SK-N-SH (cell line): ENCODE measurements around the gene EFNB2. TPM values are rescaled to one million over a fixed set of nuclear protein-coding genes. Genes with fewer than 3 reads are reported as not detected.

Experiments used
- CTCF ChIA-PET: fragments of 300-600, 350-600 bp; formaldehyde crosslinking; extraction: SDS; loops from one replicate; lab custom pipeline; 2021; lab: Yijun Ruan, JAX
- POLR2A ChIA-PET: fragments of 350-600 bp; sonication (Branson Sonifier 250); formaldehyde crosslinking; extraction: SDS; loops from one replicate; lab custom pipeline; 2020; ENCODE audit warnings: antibody characterized with exemption, inconsistent platforms; lab: Yijun Ruan, JAX
- DNase-seq: peaks from one replicate; pipeline ENCODE4 v3.0.0; 2012
- H2AFZ ChIP-seq: fragments of 200-600 bp; sonication (generic); 2 replicates; pipeline ENCODE4 v1.8.1; 2016; ENCODE audit warnings: antibody characterized with exemption, mild to moderate bottlenecking, low read depth
- H3F3A ChIP-seq: fragments of 200-600 bp; sonication (generic); replicated peaks from 2 replicates; pipeline ENCODE3; 2016; ENCODE audit warnings: antibody characterized with exemption, mild to moderate bottlenecking; ENCODE audit not compliant: insufficient read depth
- H3K27ac ChIP-seq, 2 experiments: fragments of 200-500 bp in 1 of 2; fragments of 200-600 bp in 1 of 2; sonication (Bioruptor generic) in 1 of 2; sonication (generic), shearing (Covaris generic) in 1 of 2; 2 replicates each; pipeline versions ENCODE4 v1.5.1 to v1.6.1; 2014 to 2016; ENCODE audit warnings: low read depth in 2 of 2, inconsistent platforms in 1 of 2, low read length in 1 of 2, mild to moderate bottlenecking in 1 of 2, mixed read lengths in 1 of 2
- H3K27me3 ChIP-seq: fragments of 200-600 bp; sonication (generic), shearing (Covaris generic); 2 replicates; pipeline ENCODE4 v1.6.1; 2016; ENCODE audit warnings: mixed run types; ENCODE audit not compliant: insufficient read depth
- H3K36me3 ChIP-seq, 2 experiments: fragments of 200-500 bp in 1 of 2; fragments of 200-600 bp in 1 of 2; sonication (Bioruptor generic) in 1 of 2; sonication (generic) in 1 of 2; replicated peaks in 1 of 2; 2 replicates each; pipeline versions ENCODE3 to v1.5.1; 2014 to 2016; ENCODE audit warnings: low read length in 1 of 2, mild to moderate bottlenecking in 1 of 2; ENCODE audit not compliant: insufficient read depth in 2 of 2, control insufficient read depth in 1 of 2
- H3K4me1 ChIP-seq, 2 experiments: fragments of 200-500 bp in 1 of 2; fragments of 200-600 bp in 1 of 2; sonication (Bioruptor generic) in 1 of 2; sonication (generic), shearing (Covaris generic) in 1 of 2; 2 replicates each; pipeline versions ENCODE4 v1.5.1 to v1.6.1; 2014 to 2016; ENCODE audit warnings: low read depth in 1 of 2, low read length in 1 of 2, mixed run types in 1 of 2; ENCODE audit not compliant: insufficient read depth in 2 of 2, control insufficient read depth in 1 of 2
- H3K4me2 ChIP-seq: fragments of 200-600 bp; sonication (generic), shearing (Covaris generic); 2 replicates; pipeline ENCODE4 v1.6.1; 2017; ENCODE audit warnings: mixed run types
- H3K4me3 ChIP-seq, 2 experiments: fragments of 200-500 bp in 1 of 2; fragments of 200-600 bp in 1 of 2; sonication (Bioruptor generic) in 1 of 2; sonication (generic), shearing (Covaris generic) in 1 of 2; 2 replicates each; pipeline versions ENCODE4 v1.5.1 to v1.8.1; 2014 to 2016; ENCODE audit warnings: low read depth in 2 of 2, inconsistent platforms in 1 of 2, low read length in 1 of 2, mild to moderate bottlenecking in 1 of 2, mixed read lengths in 1 of 2, moderate library complexity in 1 of 2
- H3K79me2 ChIP-seq: fragments of 200-600 bp; sonication (generic); 2 replicates; pipeline ENCODE4 v1.8.1; 2017; ENCODE audit warnings: mild to moderate bottlenecking; ENCODE audit not compliant: insufficient read depth
- H3K9ac ChIP-seq: fragments of 200-600 bp; sonication (generic); 2 replicates; pipeline ENCODE4 v1.6.1; 2017; ENCODE audit warnings: mixed run types
- H3K9me2 ChIP-seq: fragments of 200-600 bp; sonication (generic); 2 replicates; pipeline ENCODE4 v1.6.1; 2017; ENCODE audit warnings: mixed run types
- H3K9me3 ChIP-seq: fragments of 200-600 bp; sonication (generic); 2 replicates; pipeline ENCODE4 v1.6.1; 2017; ENCODE audit warnings: mixed run types, mild to moderate bottlenecking, moderate library complexity
- H4K20me1 ChIP-seq: fragments of 200-600 bp; sonication (generic); 2 replicates; pipeline ENCODE4 v1.6.1; 2017; ENCODE audit warnings: mild to moderate bottlenecking, mixed run types; ENCODE audit not compliant: insufficient read depth
- ELF1 ChIP-seq: IDR thresholded peaks from 2 replicates; pipeline ENCODE4 v1.4.0; 2012
- EP300 ChIP-seq, 2 experiments: IDR thresholded peaks; 2 replicates each; pipeline versions ENCODE4 v1.4.0 to v1.6.1; 2012; ENCODE audit warnings: borderline replicate concordance in 1 of 2, low read depth in 1 of 2, low read length in 1 of 2
- EZH2phosphoT487 ChIP-seq: fragments of 200-600 bp; sonication (generic); IDR thresholded peaks from 2 replicates; pipeline ENCODE4 v1.6.1; 2017; ENCODE audit warnings: low read depth, mixed run types, mild to moderate bottlenecking, antibody characterized with exemption, moderate library complexity, borderline replicate concordance
- FOSL2 ChIP-seq: IDR thresholded peaks from 2 replicates; pipeline ENCODE4 v1.4.0; 2012; ENCODE audit warnings: low read depth, mild to moderate bottlenecking, moderate library complexity, borderline replicate concordance
- FOXJ3 ChIP-seq: sonication (generic); formaldehyde crosslinking; IDR thresholded peaks from 2 replicates; pipeline ENCODE4 v1.5.1; 2020; ENCODE audit warnings: mild to moderate bottlenecking, missing genetic modification reagents
- FOXM1 ChIP-seq: IDR thresholded peaks from 2 replicates; pipeline ENCODE4 v1.4.0; 2012; ENCODE audit warnings: low read depth, mild to moderate bottlenecking
- GABPA ChIP-seq: IDR thresholded peaks from 2 replicates; pipeline ENCODE4 v1.4.0; 2012; ENCODE audit warnings: low read depth, mild to moderate bottlenecking
- GATA2 ChIP-seq: sonication (generic); formaldehyde crosslinking; IDR thresholded peaks from 2 replicates; pipeline ENCODE4 v1.5.0; 2020; ENCODE audit warnings: mild to moderate bottlenecking, missing genetic modification reagents
- MXI1 ChIP-seq: IDR thresholded peaks from 2 replicates; pipeline ENCODE4 v1.6.1; 2012; ENCODE audit warnings: mild to moderate bottlenecking, low read depth, low read length, improper control_type of control experiment
- NFIC ChIP-seq: IDR thresholded peaks from 2 replicates; pipeline ENCODE4 v1.4.0; 2012; ENCODE audit warnings: borderline replicate concordance
- NRF1 ChIP-seq: IDR thresholded peaks from 2 replicates; pipeline ENCODE4 v1.6.1; 2012; ENCODE audit warnings: low read depth, mild to moderate bottlenecking, low read length
- RAD21 ChIP-seq: IDR thresholded peaks from 2 replicates; pipeline ENCODE4 v1.6.1; 2012; ENCODE audit warnings: mild to moderate bottlenecking, low read length
- RCOR1 ChIP-seq: fragments of 150-350 bp; IDR thresholded peaks from 2 replicates; pipeline ENCODE4 v1.6.1; 2017; ENCODE audit warnings: antibody characterized with exemption, low read length
- RFX5 ChIP-seq: IDR thresholded peaks from 2 replicates; pipeline ENCODE4 v1.6.1; 2012; ENCODE audit warnings: mild to moderate bottlenecking, improper control_type of control experiment, low read length
- SIN3A ChIP-seq: IDR thresholded peaks from 2 replicates; pipeline ENCODE4 v1.6.1; 2012; ENCODE audit warnings: low read depth, mild to moderate bottlenecking, low read length, moderate library complexity, borderline replicate concordance
- SMC3 ChIP-seq: IDR thresholded peaks from 2 replicates; pipeline ENCODE4 v1.6.1; 2012; ENCODE audit warnings: low read depth, low read length, improper control_type of control experiment
- YY1 ChIP-seq: IDR thresholded peaks from 2 replicates; pipeline ENCODE4 v1.4.0; 2012; ENCODE audit warnings: low read depth, mild to moderate bottlenecking
- WGBS: methylation state at CpG from one replicate; pipeline ENCODE4 v1.1.6; 2017; ENCODE audit warnings: low lambda C conversion rate; 5-methylcytosine and 5-hydroxymethylcytosine counted together
- polyA plus RNA-seq, 3 experiments: library from polyadenylated mRNA; depleted of rRNA; stranded (reverse); fragments of >200 nt; gene quantifications; 2 replicates each; pipeline ENCODE4 v1.2.3, GENCODE V29; 2012
- TF ChIP-seq, protein P1 (sequence below): IDR thresholded peaks from 2 replicates; pipeline ENCODE4 v1.4.0; 2012; ENCODE audit warnings: low read depth, borderline replicate concordance
- TF ChIP-seq, protein P2 (sequence below): fragments of 150-350 bp; IDR thresholded peaks from 2 replicates; pipeline ENCODE4 v1.6.1; 2017; ENCODE audit warnings: antibody characterized with exemption, low read length, low read depth, borderline replicate concordance
- TF ChIP-seq, protein P3 (sequence below): IDR thresholded peaks from 2 replicates; pipeline ENCODE4 v1.6.1; 2012; ENCODE audit warnings: mild to moderate bottlenecking, low read depth, low read length, moderate library complexity

The EFNB2 gene
- polyA plus RNA-seq, 1 of the 3 experiments (the other 2 are of a cell fraction) = 3.0 TPM

DNA sequence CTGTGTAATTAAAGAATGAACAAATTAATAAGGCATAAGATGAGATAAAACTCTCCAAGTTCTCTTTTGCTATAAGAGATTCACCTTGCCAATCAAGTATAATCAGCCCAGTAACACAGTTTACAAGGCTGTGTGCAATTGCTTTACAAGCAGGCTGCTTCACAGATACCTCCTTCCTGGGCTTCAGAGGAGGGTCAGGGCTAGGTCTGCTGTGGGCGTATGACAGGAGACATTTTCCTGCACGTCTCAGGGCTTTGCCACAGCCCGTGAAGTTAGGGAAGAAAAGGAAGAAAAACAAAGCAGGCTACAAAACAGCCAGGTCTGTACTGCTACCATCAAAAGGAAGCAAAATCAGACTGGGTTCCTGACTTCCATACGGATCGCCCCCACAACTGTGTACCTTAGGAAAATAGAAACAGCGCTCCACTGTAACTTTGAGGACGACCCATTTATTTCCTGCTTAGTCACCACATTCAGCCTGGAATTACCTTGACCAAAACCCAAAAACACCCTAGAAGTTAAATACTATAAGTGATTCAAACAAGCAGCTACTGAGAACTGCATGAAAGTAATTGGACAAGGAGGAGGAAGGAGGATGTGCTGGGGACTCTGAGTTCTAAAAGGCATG lies 12.4 kb downstream of the EFNB2 start:
- Histone ChIP-seq H3K9me3 (no peaks in the 10 kb centered on the region), H3K79me2 (no peaks in the 10 kb centered on the region; the same call in 1 of the 2 replicates), H3F3A (no peaks in the 10 kb centered on the region), H3K4me1 (peaks cover 0 to 41% of the 10 kb centered on the region in 2 experiments; a peak in 2 of 4 replicates), H3K9me2 (no peaks in the 10 kb centered on the region), H4K20me1 (no peaks in the 10 kb centered on the region), H3K9ac (no peak overlapping the region), H3K27ac (peak overlapping the region in 1 of 2 experiments; percentile 74; a peak in 1 of 4 replicates), H3K27me3 (no peaks in the 10 kb centered on the region), H3K4me3 (no peak overlapping the region), H3K36me3 (no peaks in the 10 kb centered on the region), H2AFZ (no peak overlapping the region), H3K4me2 (no peak overlapping the region)
- CTCF ChIA-PET = interaction anchor here (1.2 to 1.5 kb wide), 3 partner anchors 9 to 13 kb away, joined by 3 to 4 read pairs (median 3); no protein-coding TSS in a partner anchor
- TF ChIP-seq RAD21 = no peak
- TF ChIP-seq YY1 = no peak
- TF ChIP-seq RCOR1 = no peak
- no peak for TF ChIP-seq EP300 (IDR thresholded peaks at IDR 0.05; ENCODE audit: borderline replicate concordance in 1 of 2, low read depth in 1 of 2, low read length in 1 of 2)
- TF ChIP-seq EZH2phosphoT487 = no peak
- TF ChIP-seq, protein P1, sequence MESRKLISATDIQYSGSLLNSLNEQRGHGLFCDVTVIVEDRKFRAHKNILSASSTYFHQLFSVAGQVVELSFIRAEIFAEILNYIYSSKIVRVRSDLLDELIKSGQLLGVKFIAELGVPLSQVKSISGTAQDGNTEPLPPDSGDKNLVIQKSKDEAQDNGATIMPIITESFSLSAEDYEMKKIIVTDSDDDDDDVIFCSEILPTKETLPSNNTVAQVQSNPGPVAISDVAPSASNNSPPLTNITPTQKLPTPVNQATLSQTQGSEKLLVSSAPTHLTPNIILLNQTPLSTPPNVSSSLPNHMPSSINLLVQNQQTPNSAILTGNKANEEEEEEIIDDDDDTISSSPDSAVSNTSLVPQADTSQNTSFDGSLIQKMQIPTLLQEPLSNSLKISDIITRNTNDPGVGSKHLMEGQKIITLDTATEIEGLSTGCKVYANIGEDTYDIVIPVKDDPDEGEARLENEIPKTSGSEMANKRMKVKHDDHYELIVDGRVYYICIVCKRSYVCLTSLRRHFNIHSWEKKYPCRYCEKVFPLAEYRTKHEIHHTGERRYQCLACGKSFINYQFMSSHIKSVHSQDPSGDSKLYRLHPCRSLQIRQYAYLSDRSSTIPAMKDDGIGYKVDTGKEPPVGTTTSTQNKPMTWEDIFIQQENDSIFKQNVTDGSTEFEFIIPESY = no peak
- no peak for TF ChIP-seq SIN3A
- TF ChIP-seq RFX5 = no peak
- TF ChIP-seq MXI1 = no peak
- TF ChIP-seq, protein P2, sequence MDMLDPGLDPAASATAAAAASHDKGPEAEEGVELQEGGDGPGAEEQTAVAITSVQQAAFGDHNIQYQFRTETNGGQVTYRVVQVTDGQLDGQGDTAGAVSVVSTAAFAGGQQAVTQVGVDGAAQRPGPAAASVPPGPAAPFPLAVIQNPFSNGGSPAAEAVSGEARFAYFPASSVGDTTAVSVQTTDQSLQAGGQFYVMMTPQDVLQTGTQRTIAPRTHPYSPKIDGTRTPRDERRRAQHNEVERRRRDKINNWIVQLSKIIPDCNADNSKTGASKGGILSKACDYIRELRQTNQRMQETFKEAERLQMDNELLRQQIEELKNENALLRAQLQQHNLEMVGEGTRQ = no peak
- no peak for TF ChIP-seq ELF1
- no peak for TF ChIP-seq GABPA
- TF ChIP-seq, protein P3, sequence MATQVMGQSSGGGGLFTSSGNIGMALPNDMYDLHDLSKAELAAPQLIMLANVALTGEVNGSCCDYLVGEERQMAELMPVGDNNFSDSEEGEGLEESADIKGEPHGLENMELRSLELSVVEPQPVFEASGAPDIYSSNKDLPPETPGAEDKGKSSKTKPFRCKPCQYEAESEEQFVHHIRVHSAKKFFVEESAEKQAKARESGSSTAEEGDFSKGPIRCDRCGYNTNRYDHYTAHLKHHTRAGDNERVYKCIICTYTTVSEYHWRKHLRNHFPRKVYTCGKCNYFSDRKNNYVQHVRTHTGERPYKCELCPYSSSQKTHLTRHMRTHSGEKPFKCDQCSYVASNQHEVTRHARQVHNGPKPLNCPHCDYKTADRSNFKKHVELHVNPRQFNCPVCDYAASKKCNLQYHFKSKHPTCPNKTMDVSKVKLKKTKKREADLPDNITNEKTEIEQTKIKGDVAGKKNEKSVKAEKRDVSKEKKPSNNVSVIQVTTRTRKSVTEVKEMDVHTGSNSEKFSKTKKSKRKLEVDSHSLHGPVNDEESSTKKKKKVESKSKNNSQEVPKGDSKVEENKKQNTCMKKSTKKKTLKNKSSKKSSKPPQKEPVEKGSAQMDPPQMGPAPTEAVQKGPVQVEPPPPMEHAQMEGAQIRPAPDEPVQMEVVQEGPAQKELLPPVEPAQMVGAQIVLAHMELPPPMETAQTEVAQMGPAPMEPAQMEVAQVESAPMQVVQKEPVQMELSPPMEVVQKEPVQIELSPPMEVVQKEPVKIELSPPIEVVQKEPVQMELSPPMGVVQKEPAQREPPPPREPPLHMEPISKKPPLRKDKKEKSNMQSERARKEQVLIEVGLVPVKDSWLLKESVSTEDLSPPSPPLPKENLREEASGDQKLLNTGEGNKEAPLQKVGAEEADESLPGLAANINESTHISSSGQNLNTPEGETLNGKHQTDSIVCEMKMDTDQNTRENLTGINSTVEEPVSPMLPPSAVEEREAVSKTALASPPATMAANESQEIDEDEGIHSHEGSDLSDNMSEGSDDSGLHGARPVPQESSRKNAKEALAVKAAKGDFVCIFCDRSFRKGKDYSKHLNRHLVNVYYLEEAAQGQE = no peak
- no peak for TF ChIP-seq GATA2 (CRISPR knock-in tag)
- no peak for TF ChIP-seq FOXJ3 (CRISPR knock-in tag)
- TF ChIP-seq FOSL2 = no peak
- no peak for TF ChIP-seq FOXM1
- no peak for TF ChIP-seq NRF1
- no peak for TF ChIP-seq SMC3
- no peak for TF ChIP-seq NFIC
- DNase-seq = no peak
- WGBS = 82% methylated on average over 7 of the region's 7 CpGs
- POLR2A ChIA-PET = interaction anchor here (1.3 kb wide), 1 partner anchor 13 kb away, joined by 3 read pairs; the partner anchor contains the start of gene EFNB2
